ENCODE data around the gene TRAK1.

TRAK1 gene

GRCh38 chr3:42175386-42176240, 84.5 kb downstream of the TRAK1 start:
- no peak for FAIRE-seq
- DNase-seq (ENCODE audit: insufficient read length, low spot score): no peak

- no peak for FAIRE-seq
- no peak for DNase-seq (ENCODE audit: insufficient read length, low spot score)
Measured at GRCh38 chr3:42176242-42177034, 85.3 kb downstream of the TRAK1 start.

- no peak for FAIRE-seq
- no peak for DNase-seq (ENCODE audit: insufficient read length, low spot score)
Measured at GRCh38 chr3:42177068-42177800, 86.1 kb downstream of the TRAK1 start.

GRCh38 chr3:42177801-42178150, 86.6 kb downstream of the TRAK1 start:
- FAIRE-seq (no peak), DNase-seq (ENCODE audit: insufficient read length, low spot score) (no peak)

- peak; percentile 78 for DNase-seq (ENCODE audit: insufficient read length, low spot score)
- no peak for FAIRE-seq
Measured at GRCh38 chr3:42179110-42179725, 88.1 kb downstream of the TRAK1 start.

- DNase-seq (ENCODE audit: insufficient read length, low spot score) (no peak), FAIRE-seq (no peak)
Measured at GRCh38 chr3:42180901-42181300, 89.7 kb downstream of the TRAK1 start.

GRCh38 chr3:42182555-42182954, 91.4 kb downstream of the TRAK1 start:
- no peak for DNase-seq (ENCODE audit: insufficient read length, low spot score)
- no peak for FAIRE-seq

- FAIRE-seq: no peak
Measured at GRCh38 chr3:42183991-42184632, 93.0 kb downstream of the TRAK1 start.

GRCh38 chr3:42184651-42185443, 93.7 kb downstream of the TRAK1 start:
- FAIRE-seq (no peak), DNase-seq (ENCODE audit: insufficient read length, low spot score) (no peak)

More at GRCh38 chr3:42183991-42184632, 93.0 kb downstream of the TRAK1 start:
- DNase-seq (ENCODE audit: insufficient read length, low spot score): no peak

- DNase-seq (ENCODE audit: insufficient read length, low spot score): no peak
- FAIRE-seq: no peak
Measured at GRCh38 chr3:42187936-42188335, 96.8 kb downstream of the TRAK1 start.

- FAIRE-seq (no peak), DNase-seq (ENCODE audit: insufficient read length, low spot score) (no peak)
Measured at GRCh38 chr3:42188376-42188775, 97.2 kb downstream of the TRAK1 start.

GRCh38 chr3:42189001-42189460, 97.9 kb downstream of the TRAK1 start:
- DNase-seq (ENCODE audit: insufficient read length, low spot score): no peak
- FAIRE-seq: no peak

- DNase-seq (ENCODE audit: insufficient read length, low spot score) (no peak), FAIRE-seq (no peak)
Measured at GRCh38 chr3:42189736-42190135, 98.6 kb downstream of the TRAK1 start.

GRCh38 chr3:42190701-42191442, 99.7 kb downstream of the TRAK1 start:
- no peak for FAIRE-seq
- DNase-seq (ENCODE audit: insufficient read length, low spot score): peak; percentile 58

- FAIRE-seq (no peak), DNase-seq (ENCODE audit: insufficient read length, low spot score) (no peak)
Measured at GRCh38 chr3:42191443-42191747, 100.2 kb downstream of the TRAK1 start.

- FAIRE-seq (no peak), DNase-seq (ENCODE audit: insufficient read length, low spot score) (no peak)
Measured at GRCh38 chr3:42192334-42193200, 101.4 kb downstream of the TRAK1 start.

- FAIRE-seq: no peak
Measured at GRCh38 chr3:42194943-42195510, 103.9 kb downstream of the TRAK1 start.

More at GRCh38 chr3:42194943-42195510, 103.9 kb downstream of the TRAK1 start:
- no peak for DNase-seq (ENCODE audit: insufficient read length, low spot score)

Measured in HTR-8/SVneo (cell line).